ENCODE measurements around the gene GSKIP. TPM values are rescaled to one million over a fixed set of nuclear protein-coding genes. Genes with fewer than 3 reads are reported as not detected.

The GSKIP gene
- total RNA-seq, 1 donor from 2014 or later: 30.3 TPM

- DNase-seq: no peak
These were observed 17.4 kb downstream of the GSKIP start for GRCh38 chr14:96380735-96381134.

GRCh38 chr14:96383445-96383844 is 20.1 kb downstream of the GSKIP start:
- DNase-seq: no peak

- no peak for DNase-seq
These were observed 20.7 kb downstream of the GSKIP start for GRCh38 chr14:96384053-96384452.

GRCh38 chr14:96384740-96385139 is 21.4 kb downstream of the GSKIP start:
- DNase-seq: no peak

- DNase-seq: no peak
These were observed 22.1 kb downstream of the GSKIP start for GRCh38 chr14:96385385-96385784.

- DNase-seq: no peak
These were observed 27.6 kb downstream of the GSKIP start for GRCh38 chr14:96390965-96391292.

- DNase-seq: peak; percentile 96
These were observed 28.2 kb downstream of the GSKIP start for GRCh38 chr14:96391293-96392118.

GRCh38 chr14:96393071-96393691 is 29.9 kb downstream of the GSKIP start:
- DNase-seq: no peak

- DNase-seq: no peak
These were observed 30.9 kb downstream of the GSKIP start for GRCh38 chr14:96394047-96394815.

- no peak for DNase-seq
These were observed 35.1 kb downstream of the GSKIP start for GRCh38 chr14:96398432-96398831.

- no peak for DNase-seq
These were observed 35.6 kb downstream of the GSKIP start for GRCh38 chr14:96398921-96399320.

- DNase-seq: no peak
These were observed 36.1 kb downstream of the GSKIP start for GRCh38 chr14:96399405-96399804.

GRCh38 chr14:96400495-96400894 is 37.2 kb downstream of the GSKIP start:
- no peak for DNase-seq

GRCh38 chr14:96403409-96403808 is 40.1 kb downstream of the GSKIP start:
- no peak for DNase-seq

GRCh38 chr14:96405677-96406076 is 42.4 kb downstream of the GSKIP start:
- no peak for DNase-seq

GRCh38 chr14:96407935-96408570 is 44.7 kb downstream of the GSKIP start:
- no peak for DNase-seq

- no peak for DNase-seq
These were observed 45.3 kb downstream of the GSKIP start for GRCh38 chr14:96408608-96409007.

- DNase-seq: no peak
These were observed 46.4 kb downstream of the GSKIP start for GRCh38 chr14:96409701-96410100.

GRCh38 chr14:96410119-96410518 is 46.8 kb downstream of the GSKIP start:
- DNase-seq: no peak

GRCh38 chr14:96413526-96413925 is 50.2 kb downstream of the GSKIP start:
- DNase-seq: no peak

GRCh38 chr14:96415559-96415958 is 52.2 kb downstream of the GSKIP start:
- no peak for DNase-seq

GRCh38 chr14:96416292-96416691 is 53.0 kb downstream of the GSKIP start:
- DNase-seq: no peak

- DNase-seq: no peak
These were observed 53.9 kb downstream of the GSKIP start for GRCh38 chr14:96417254-96417653.

Measured in tongue (tissue), 2 donors.